ENCODE results near the gene GRK5.

- TF ChIP-seq CTCF (IDR thresholded peaks at IDR 0.05) (no peak), ZNF263 (CRISPR knock-in tag; IDR thresholded peaks at IDR 0.05; ENCODE audit: low read depth) (no peak)
Measured at GRCh38 chr10:119477444-119477843, 270.1 kb downstream of the GRK5 start.
